Measurements from ENCODE around the gene AFF3. TPM values are rescaled to one million over a fixed set of nuclear protein-coding genes. Genes with fewer than 3 reads are reported as not detected.

AFF3 gene
- total RNA-seq, 1 experiment from 2014 or later, result 0.22 TPM

DNA sequence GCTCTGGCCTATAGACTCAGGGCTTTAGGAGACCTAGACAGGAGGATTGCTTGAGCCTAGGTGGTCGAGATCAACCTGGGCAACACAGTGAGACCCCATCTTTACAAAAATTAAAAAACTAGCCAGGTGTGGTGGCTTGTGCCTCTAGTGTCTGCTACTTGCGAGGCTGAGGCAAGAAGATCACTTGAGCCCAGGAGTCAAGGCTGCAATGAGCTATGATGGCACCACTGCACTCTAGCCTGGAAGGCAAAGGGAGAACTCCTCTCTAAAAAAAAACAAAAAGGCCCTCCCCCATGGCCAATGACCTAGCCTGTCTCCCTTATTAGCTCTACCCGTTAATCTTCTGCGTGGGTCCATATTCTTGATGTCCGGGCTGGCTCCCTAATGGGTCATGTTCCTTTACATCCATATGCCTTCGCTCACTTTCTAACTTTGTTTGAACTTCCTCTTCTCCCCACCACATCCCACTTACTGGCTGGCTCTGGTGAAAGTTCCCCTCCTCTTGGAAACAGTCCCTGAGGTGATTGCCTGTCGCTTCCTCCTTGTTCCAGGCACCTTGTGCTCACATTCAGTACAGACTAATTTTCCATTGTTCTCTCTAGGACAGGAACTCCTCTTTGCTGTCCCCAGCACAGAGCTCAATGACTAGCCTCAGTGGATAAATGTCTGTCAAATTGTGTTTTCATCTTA lies 103.0 kb downstream of the AFF3 start:
- no peak overlapping the region for H3K27ac ChIP-seq (ENCODE audit: insufficient read length, low read depth, low read length)
- H3K27ac Mint-ChIP-seq, result no peak overlapping the region
- DNase-seq, result no peak

More for the DNA sequence above, 103.0 kb downstream of the AFF3 start:
- no peaks in the 10 kb centered on the region for H3K79me2 ChIP-seq (ENCODE audit: insufficient read depth, low read length)
- no peaks in the 10 kb centered on the region for H3K79me1 ChIP-seq (ENCODE audit: insufficient read depth, low read depth, low read length, poor library complexity, severe bottlenecking)
- H3K23me2 ChIP-seq (ENCODE audit: insufficient read length, low read depth, low read length, poor library complexity, severe bottlenecking), result no peaks in the 10 kb centered on the region
- H2AFZ ChIP-seq (ENCODE audit: low read length), result no peak overlapping the region
- no peak overlapping the region for H2AK5ac ChIP-seq (ENCODE audit: insufficient read length, low read length)
- Mint-ChIP-seq H3K27me3 (ENCODE audit: low read depth) (peaks cover 19% of the 10 kb centered on the region), H3K36me3 (ENCODE audit: insufficient read depth in 1 of 3, low read depth in 3 of 3) (no peaks in the 10 kb centered on the region; a peak in 1 of 7 replicates), H3K4me3 (no peak overlapping the region), H3K4me1 (peaks cover 11 to 15% of the 10 kb centered on the region in 2 experiments), H3K9me3 (no peaks in the 10 kb centered on the region)
- H2BK12ac ChIP-seq (ENCODE audit: insufficient read length, low read depth, low read length), result no peak overlapping the region
- H3K4ac ChIP-seq (ENCODE audit: low read depth, low read length), result no peak overlapping the region
- H2BK20ac ChIP-seq (ENCODE audit: low read depth, low read length, poor library complexity, severe bottlenecking), result no peak overlapping the region
- no peak overlapping the region for H2BK120ac ChIP-seq (ENCODE audit: low read depth, low read length, poor library complexity, severe bottlenecking)
- H4K5ac ChIP-seq (ENCODE audit: insufficient read length, low read depth, low read length), result no peak overlapping the region
- no peak overlapping the region for H3K14ac ChIP-seq (ENCODE audit: insufficient read depth, low read length)
- no peaks in the 10 kb centered on the region for H3K9me3 ChIP-seq (ENCODE audit: control insufficient read depth, low read depth, low read length)
- no peaks in the 10 kb centered on the region for H3K27me3 ChIP-seq (ENCODE audit: insufficient read depth, low read length)
- no peak overlapping the region for H3K4me2 ChIP-seq (ENCODE audit: insufficient read depth, insufficient read length, low read length)
- H2BK5ac ChIP-seq (ENCODE audit: insufficient read length, low read length), result no peak overlapping the region
- no peak overlapping the region for H4K91ac ChIP-seq (ENCODE audit: insufficient read length, low read depth, low read length)
- no peak overlapping the region for H3K56ac ChIP-seq (ENCODE audit: insufficient read length, low read depth, low read length)
- no peaks in the 10 kb centered on the region for H4K20me1 ChIP-seq (ENCODE audit: control insufficient read depth, insufficient read depth, insufficient read length)
- TF ChIP-seq, protein P1, sequence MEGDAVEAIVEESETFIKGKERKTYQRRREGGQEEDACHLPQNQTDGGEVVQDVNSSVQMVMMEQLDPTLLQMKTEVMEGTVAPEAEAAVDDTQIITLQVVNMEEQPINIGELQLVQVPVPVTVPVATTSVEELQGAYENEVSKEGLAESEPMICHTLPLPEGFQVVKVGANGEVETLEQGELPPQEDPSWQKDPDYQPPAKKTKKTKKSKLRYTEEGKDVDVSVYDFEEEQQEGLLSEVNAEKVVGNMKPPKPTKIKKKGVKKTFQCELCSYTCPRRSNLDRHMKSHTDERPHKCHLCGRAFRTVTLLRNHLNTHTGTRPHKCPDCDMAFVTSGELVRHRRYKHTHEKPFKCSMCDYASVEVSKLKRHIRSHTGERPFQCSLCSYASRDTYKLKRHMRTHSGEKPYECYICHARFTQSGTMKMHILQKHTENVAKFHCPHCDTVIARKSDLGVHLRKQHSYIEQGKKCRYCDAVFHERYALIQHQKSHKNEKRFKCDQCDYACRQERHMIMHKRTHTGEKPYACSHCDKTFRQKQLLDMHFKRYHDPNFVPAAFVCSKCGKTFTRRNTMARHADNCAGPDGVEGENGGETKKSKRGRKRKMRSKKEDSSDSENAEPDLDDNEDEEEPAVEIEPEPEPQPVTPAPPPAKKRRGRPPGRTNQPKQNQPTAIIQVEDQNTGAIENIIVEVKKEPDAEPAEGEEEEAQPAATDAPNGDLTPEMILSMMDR (conservative IDR thresholded peaks at IDR 0.05), result no peak
- H3K23ac ChIP-seq (ENCODE audit: insufficient read length, low read depth, low read length), result no peak overlapping the region
- no CpG with 5 or more reads among the region's 7 CpGs for WGBS (ENCODE audit: extremely low coverage, insufficient read length, low lambda C conversion rate)
- H3T11ph ChIP-seq (ENCODE audit: low read length), result no peak overlapping the region
- H2BK15ac ChIP-seq (ENCODE audit: low read depth, low read length), result no peak overlapping the region
- H3K4me1 ChIP-seq (ENCODE audit: insufficient read depth, low read length), result no peaks in the 10 kb centered on the region
- no peak overlapping the region for H3K9ac ChIP-seq (ENCODE audit: extremely low read depth, insufficient read length, low read length)
- H4K8ac ChIP-seq (replicated peaks; ENCODE audit: insufficient read length, low read depth, low read length), result no peak overlapping the region
- no peak overlapping the region for H3K18ac ChIP-seq (ENCODE audit: insufficient read length, low read depth, low read length)
